Ovary (tissue), 9 donors: ENCODE data around the gene PON2. TPM values are rescaled to one million over a fixed set of nuclear protein-coding genes. Genes with fewer than 3 reads are reported as not detected.

Experiments used
- DNase-seq, 5 donors: peaks; one replicate each; pipeline ENCODE4 v3.0.0-alpha.2; 2019 to 2020
- H3K27ac ChIP-seq, 2 donors: fragments of 200-600 bp; one replicate each; pipeline versions ENCODE4 v1.5.1 to v1.8.0; 2019 to 2022
- H3K27me3 ChIP-seq: fragments of 200-600 bp; one replicate; pipeline ENCODE4 v1.8.0; 2022
- H3K36me3 ChIP-seq: fragments of 200-600 bp; sonication (generic); one replicate; pipeline ENCODE4 v1.5.1; 2019
- H3K4me1 ChIP-seq: one replicate; pipeline ENCODE4 v1.8.1; 2013; ENCODE audit warnings: mild to moderate bottlenecking, moderate library complexity; ENCODE audit not compliant: insufficient read depth
- H3K4me3 ChIP-seq: fragments of 200-600 bp; sonication (generic); one replicate; pipeline ENCODE4 v1.5.1; 2017
- H3K9me3 ChIP-seq, 2 donors: fragments of 200-600 bp in 1 of 2; sonication (generic) in 1 of 2; one replicate each; pipeline versions ENCODE4 v1.5.1 to v1.8.1; 2013 to 2019; ENCODE audit warnings: mild to moderate bottlenecking in 1 of 2, moderate library complexity in 1 of 2
- CTCF ChIP-seq, 3 donors: fragments of 450-650 bp in 2 of 3; fragments of 200-600 bp in 1 of 3; IDR thresholded peaks; one replicate each; pipeline versions ENCODE4 v1.5.1 to v1.8.0; 2016 to 2022; ENCODE audit warnings: antibody characterized with exemption in 3 of 3, mild to moderate bottlenecking in 1 of 3
- EP300 ChIP-seq: sonication (generic); formaldehyde crosslinking; IDR thresholded peaks from one replicate; pipeline ENCODE4 v1.6.1; 2017; ENCODE audit warnings: antibody characterized with exemption
- POLR2A ChIP-seq: fragments of 450-650 bp; IDR thresholded peaks from one replicate; pipeline ENCODE4 v1.6.1; 2017; ENCODE audit warnings: antibody characterized with exemption, mild to moderate bottlenecking, moderate library complexity
- WGBS, 3 donors: extraction: QIAGEN DNeasy Blood & Tissue Kit in 1 of 3; methylation state at CpG; one replicate each; pipeline versions ENCODE4 v1.1.5 to v1.1.7; 2013 to 2017; 5-methylcytosine and 5-hydroxymethylcytosine counted together
- intact Hi-C, 4 donors: fragments of 100-400 bp; cut with DNase I; formaldehyde crosslinking; loops; one replicate each; pipeline versions ENCODE4 v1.11.0 to v1.15.1; 2022 to 2023
- polyA plus RNA-seq, 2 donors: library from polyadenylated mRNA; stranded (reverse); fragments of 200-250 nt in 1 of 2; fragments of 350-450 nt in 1 of 2; fragmentation: Illumina TruSeq in 1 of 2; extraction: RNeasy Lipid Tissue Mini Kit (QIAGEN cat#74804) in 1 of 2; gene quantifications; one replicate each; pipeline ENCODE4 v1.2.3, GENCODE V29; 2013 to 2014
- total RNA-seq, 7 donors: library from RNA; depleted of rRNA in 2 of 7; stranded (reverse); fragments of >200 nt in 2 of 7; fragmentation: NEBNext Ultra II Directional in 3 of 7; extraction: Animal tissue kit (Norgen Biotek cat#: 25700) in 3 of 7; gene quantifications; one replicate each; pipeline versions ENCODE4 v1.1.0 to v1.2.4, GENCODE V29; 2016 to 2023
- donor health status: DM: no; HTN: no; CAD: no; lungs with moderate emphysema.
- donor health status: DM: no; HTN: no; CAD: no.
- donor health status: Bipolar disorder and iron deficiency.
- donor health status: DM: yes; HTN: yes; CAD: no.
- donor health status: DM: no; HTN: no; CAD: no.
- donor health status: DM: yes; HTN: yes; CAD: no.

The PON2 gene
- total and polyA plus RNA-seq, 9 donors = 29.3 to 108 (median 48.1) TPM

- intact Hi-C loops = no loop called here
- DNase-seq = no peak
- no peaks in the 10 kb centered on the region for H3K36me3 ChIP-seq
- TF ChIP-seq CTCF (IDR thresholded peaks at IDR 0.05) = no peak
- TF ChIP-seq POLR2A = no peak
- no peak for TF ChIP-seq EP300
- no peaks in the 10 kb centered on the region for H3K27me3 ChIP-seq
- H3K4me1 ChIP-seq = peaks cover 3% of the 10 kb centered on the region
- H3K27ac ChIP-seq = no peak overlapping the region
- H3K4me3 ChIP-seq = no peak overlapping the region
- H3K9me3 ChIP-seq = no peaks in the 10 kb centered on the region
- WGBS, 3 donors = 90 to 96% (median 95%) methylated on average over 2 of the region's 2 CpGs
Observed at GRCh38 chr7:95430864-95431263, 4.0 kb downstream of the PON2 start.

GRCh38 chr7:95429241-95429990 is 5.4 kb downstream of the PON2 start:
- WGBS, 3 donors = 71 to 86% (median 78%) methylated on average over 5 of the region's 5 CpGs

GRCh38 chr7:95427914-95428516 is 6.8 kb downstream of the PON2 start:
- Histone ChIP-seq H3K4me3 (no peak overlapping the region), H3K36me3 (no peaks in the 10 kb centered on the region), H3K27me3 (no peaks in the 10 kb centered on the region), H3K9me3 (no peaks in the 10 kb centered on the region), H3K4me1 (no peaks in the 10 kb centered on the region), H3K27ac (no peak overlapping the region)
- TF ChIP-seq CTCF (IDR thresholded peaks at IDR 0.05) = no peak
- no peak for TF ChIP-seq EP300
- no peak for TF ChIP-seq POLR2A
- DNase-seq = no peak
- intact Hi-C loops = no loop called here
- 90 to 92% (median 92%) methylated on average over 3 of the region's 3 CpGs for WGBS, 3 donors

More at GRCh38 chr7:95429241-95429990, 5.4 kb downstream of the PON2 start:
- DNase-seq = no peak
- no peaks in the 10 kb centered on the region for H3K9me3 ChIP-seq
- H3K4me1 ChIP-seq = peaks cover 1% of the 10 kb centered on the region
- intact Hi-C loops = no loop called here
- H3K4me3 ChIP-seq = no peak overlapping the region
- H3K27me3 ChIP-seq = no peaks in the 10 kb centered on the region
- no peaks in the 10 kb centered on the region for H3K36me3 ChIP-seq
- no peak for TF ChIP-seq CTCF (IDR thresholded peaks at IDR 0.05)
- no peak for TF ChIP-seq POLR2A
- TF ChIP-seq EP300 = no peak
- H3K27ac ChIP-seq = no peak overlapping the region

GRCh38 chr7:95427166-95427565 is 7.7 kb downstream of the PON2 start:
- WGBS, 3 donors = 87 to 92% (median 91%) methylated on average over 7 of the region's 7 CpGs
- Histone ChIP-seq H3K27me3 (no peaks in the 10 kb centered on the region), H3K9me3 (no peaks in the 10 kb centered on the region), H3K4me3 (no peak overlapping the region), H3K27ac (no peak overlapping the region), H3K4me1 (no peaks in the 10 kb centered on the region), H3K36me3 (no peaks in the 10 kb centered on the region)
- intact Hi-C loops = no loop called here
- DNase-seq = no peak
- TF ChIP-seq EP300 (no peak), CTCF (IDR thresholded peaks at IDR 0.05) (no peak), POLR2A (no peak)
